Keratinocyte (primary cell): Measurements from ENCODE around the gene ZCWPW1. TPM values are rescaled to one million over a fixed set of nuclear protein-coding genes. Genes with fewer than 3 reads are reported as not detected.
"Not testable (repeated sequence)": the region's sequence is repeated elsewhere in the genome, so short reads cannot be mapped to it uniquely, and the experiment has no call there.

Experiments used
- DNase-seq: peaks from one replicate; pipeline ENCODE4 v3.0.0-alpha.2; 2011; ENCODE audit warnings: low read depth, missing footprints, low spot score
- FAIRE-seq: peaks from 2 replicates; lab custom pipeline; 2011; peaks lifted over from hg19 to GRCh38; lab: Jason Lieb, UNC
- H2AFZ ChIP-seq: 2 replicates; pipeline ENCODE4 v1.6.0; 2012; ENCODE audit warnings: low read length, control low read depth, inconsistent platforms; ENCODE audit not compliant: control insufficient read depth
- H3K27ac ChIP-seq: 2 replicates; pipeline ENCODE4 v1.5.1; 2011; ENCODE audit warnings: low read length; ENCODE audit not compliant: control insufficient read depth, insufficient read depth
- H3K27me3 ChIP-seq: 3 replicates; pipeline ENCODE4 v1.6.0; 2011; ENCODE audit warnings: low read length; ENCODE audit not compliant: control insufficient read depth, insufficient read depth; ENCODE audit errors: extremely low read depth
- H3K36me3 ChIP-seq, 2 experiments: 2 replicates in 1 of 2; 3 replicates in 1 of 2; pipeline ENCODE4 v1.5.1; 2011; ENCODE audit warnings: low read length in 2 of 2, mild to moderate bottlenecking in 1 of 2; ENCODE audit not compliant: control insufficient read depth in 2 of 2, insufficient read depth in 2 of 2; ENCODE audit errors: extremely low read depth in 1 of 2
- H3K4me1 ChIP-seq: 3 replicates; pipeline ENCODE4 v1.5.1; 2011; ENCODE audit warnings: low read length; ENCODE audit not compliant: control insufficient read depth, insufficient read depth; ENCODE audit errors: extremely low read depth
- H3K4me2 ChIP-seq: 3 replicates; pipeline ENCODE4 v1.6.0; 2011; ENCODE audit warnings: low read depth, low read length; ENCODE audit not compliant: control insufficient read depth, insufficient read depth; ENCODE audit errors: extremely low read depth
- H3K4me3 ChIP-seq, 3 experiments: fragments of 200-600 bp in 1 of 3; sonication (generic) in 1 of 3; 2 replicates in 2 of 3; 3 replicates in 1 of 3; pipeline ENCODE4 v1.5.1; 2011 to 2016; ENCODE audit warnings: low read length in 3 of 3, mild to moderate bottlenecking in 3 of 3, control low read depth in 2 of 3, inconsistent platforms in 1 of 3, low read depth in 1 of 3, mixed read lengths in 1 of 3, mixed run types in 1 of 3, moderate library complexity in 1 of 3; ENCODE audit not compliant: control insufficient read depth in 2 of 3, insufficient read depth in 2 of 3; ENCODE audit errors: extremely low read depth in 1 of 3
- H3K79me2 ChIP-seq: 2 replicates; pipeline ENCODE4 v1.6.0; 2012; ENCODE audit warnings: low read length; ENCODE audit not compliant: control insufficient read depth, insufficient read depth
- H3K9ac ChIP-seq: 3 replicates; pipeline ENCODE4 v1.6.0; 2011; ENCODE audit warnings: low read length; ENCODE audit not compliant: control insufficient read depth, insufficient read depth; ENCODE audit errors: extremely low read depth
- H3K9me1 ChIP-seq: 3 replicates; pipeline ENCODE4 v1.6.0; 2011; ENCODE audit warnings: low read length; ENCODE audit not compliant: control insufficient read depth, insufficient read depth; ENCODE audit errors: extremely low read depth
- H3K9me3 ChIP-seq: 2 replicates; pipeline ENCODE4 v1.5.1; 2012; ENCODE audit warnings: low read depth, low read length; ENCODE audit not compliant: control insufficient read depth
- H4K20me1 ChIP-seq: 3 replicates; pipeline ENCODE4 v1.6.0; 2011; ENCODE audit warnings: low read length; ENCODE audit not compliant: control insufficient read depth, insufficient read depth; ENCODE audit errors: extremely low read depth
- EZH2 ChIP-seq: IDR thresholded peaks from one replicate; pipeline ENCODE4 v1.6.1; 2012; ENCODE audit warnings: inconsistent platforms, mild to moderate bottlenecking, low read length, moderate library complexity
- dilution Hi-C: fragments of 300-500 bp; cut with MboI; formaldehyde crosslinking; loops from one replicate; pipeline ENCODE4 v1.7.0; 2020; ENCODE audit warnings: low sequenced_read_pairs; ENCODE audit not compliant: extremely low pct_ligation_motif_present
- polyA plus RNA-seq, 5 experiments: library from polyadenylated mRNA; depleted of rRNA in 3 of 5; stranded (reverse) in 3 of 5; stranded (forward) in 1 of 5; unstranded in 1 of 5; fragments of >200 nt; gene quantifications; 1 replicate in 1 of 5; 2 replicates in 3 of 5; 3 replicates in 1 of 5; pipeline versions ENCODE4 v1.2.1 to v1.2.3, GENCODE V29; 2011 to 2012; ENCODE audit warnings: missing spikeins in 2 of 5, low read depth in 1 of 5, low replicate concordance in 1 of 5
- TF ChIP-seq, protein P1 (sequence below), 3 experiments: IDR thresholded peaks in 1 of 3; conservative IDR thresholded peaks in 1 of 3; optimal IDR thresholded peaks in 1 of 3; 2 replicates in 2 of 3; 3 replicates in 1 of 3; pipeline versions ENCODE3 to v1.5.1; 2011; ENCODE audit warnings: low read length in 3 of 3, mild to moderate bottlenecking in 3 of 3, moderate library complexity in 2 of 3, control low read depth in 1 of 3, inconsistent platforms in 1 of 3; ENCODE audit not compliant: insufficient read depth in 2 of 3; ENCODE audit errors: extremely low read depth in 1 of 3

Gene ZCWPW1
- polyA plus RNA-seq, 1 donor (not counting 4 experiments of a cell fraction or from before 2014, with no cell fraction given) = 1.4 TPM

DNA sequence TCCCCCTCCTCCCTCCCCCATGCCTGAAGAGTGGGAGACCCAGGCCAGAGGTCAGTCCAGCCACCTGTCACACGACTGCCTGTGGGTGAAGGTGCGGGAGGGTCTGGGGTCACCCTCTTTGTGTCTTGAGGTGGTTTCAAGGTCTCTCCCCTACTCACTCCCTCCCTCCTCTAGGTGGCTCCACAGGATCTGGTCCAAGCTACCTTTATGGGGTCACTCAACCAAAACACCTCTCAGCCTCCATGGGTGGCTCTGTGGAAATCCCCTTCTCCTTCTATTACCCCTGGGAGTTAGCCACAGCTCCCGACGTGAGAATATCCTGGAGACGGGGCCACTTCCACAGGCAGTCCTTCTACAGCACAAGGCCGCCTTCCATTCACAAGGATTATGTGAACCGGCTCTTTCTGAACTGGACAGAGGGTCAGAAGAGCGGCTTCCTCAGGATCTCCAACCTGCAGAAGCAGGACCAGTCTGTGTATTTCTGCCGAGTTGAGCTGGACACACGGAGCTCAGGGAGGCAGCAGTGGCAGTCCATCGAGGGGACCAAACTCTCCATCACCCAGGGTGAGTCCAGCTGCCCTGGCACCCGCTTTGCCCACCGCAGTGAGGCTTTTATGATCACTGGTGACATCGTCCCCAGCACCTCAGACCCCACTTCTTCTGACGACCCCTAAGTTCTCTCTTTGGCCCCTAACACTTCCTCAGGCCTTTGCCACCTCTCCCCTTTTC is 54.5 kb downstream of the ZCWPW1 start:
- FAIRE-seq, H3K4me1 ChIP-seq, H3K27me3 ChIP-seq, H2AFZ ChIP-seq, H3K4me2 ChIP-seq, dilution Hi-C loops, H3K9me1 ChIP-seq, H3K27ac ChIP-seq, H4K20me1 ChIP-seq, H3K36me3 ChIP-seq, H3K9me3 ChIP-seq, H3K9ac ChIP-seq, H3K79me2 ChIP-seq, H3K4me3 ChIP-seq, DNase-seq: not testable (repeated sequence)
- TF ChIP-seq, protein P1, sequence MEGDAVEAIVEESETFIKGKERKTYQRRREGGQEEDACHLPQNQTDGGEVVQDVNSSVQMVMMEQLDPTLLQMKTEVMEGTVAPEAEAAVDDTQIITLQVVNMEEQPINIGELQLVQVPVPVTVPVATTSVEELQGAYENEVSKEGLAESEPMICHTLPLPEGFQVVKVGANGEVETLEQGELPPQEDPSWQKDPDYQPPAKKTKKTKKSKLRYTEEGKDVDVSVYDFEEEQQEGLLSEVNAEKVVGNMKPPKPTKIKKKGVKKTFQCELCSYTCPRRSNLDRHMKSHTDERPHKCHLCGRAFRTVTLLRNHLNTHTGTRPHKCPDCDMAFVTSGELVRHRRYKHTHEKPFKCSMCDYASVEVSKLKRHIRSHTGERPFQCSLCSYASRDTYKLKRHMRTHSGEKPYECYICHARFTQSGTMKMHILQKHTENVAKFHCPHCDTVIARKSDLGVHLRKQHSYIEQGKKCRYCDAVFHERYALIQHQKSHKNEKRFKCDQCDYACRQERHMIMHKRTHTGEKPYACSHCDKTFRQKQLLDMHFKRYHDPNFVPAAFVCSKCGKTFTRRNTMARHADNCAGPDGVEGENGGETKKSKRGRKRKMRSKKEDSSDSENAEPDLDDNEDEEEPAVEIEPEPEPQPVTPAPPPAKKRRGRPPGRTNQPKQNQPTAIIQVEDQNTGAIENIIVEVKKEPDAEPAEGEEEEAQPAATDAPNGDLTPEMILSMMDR (optimal IDR thresholded peaks at IDR 0.05 in 1 of 3, IDR thresholded peaks at IDR 0.05 in 1 of 3, conservative IDR thresholded peaks at IDR 0.05 in 1 of 3; ENCODE audit: extremely low read depth in 1 of 3, insufficient read depth in 2 of 3, low read length in 3 of 3) = peak in 1 of 3 experiments; percentile 4

DNA sequence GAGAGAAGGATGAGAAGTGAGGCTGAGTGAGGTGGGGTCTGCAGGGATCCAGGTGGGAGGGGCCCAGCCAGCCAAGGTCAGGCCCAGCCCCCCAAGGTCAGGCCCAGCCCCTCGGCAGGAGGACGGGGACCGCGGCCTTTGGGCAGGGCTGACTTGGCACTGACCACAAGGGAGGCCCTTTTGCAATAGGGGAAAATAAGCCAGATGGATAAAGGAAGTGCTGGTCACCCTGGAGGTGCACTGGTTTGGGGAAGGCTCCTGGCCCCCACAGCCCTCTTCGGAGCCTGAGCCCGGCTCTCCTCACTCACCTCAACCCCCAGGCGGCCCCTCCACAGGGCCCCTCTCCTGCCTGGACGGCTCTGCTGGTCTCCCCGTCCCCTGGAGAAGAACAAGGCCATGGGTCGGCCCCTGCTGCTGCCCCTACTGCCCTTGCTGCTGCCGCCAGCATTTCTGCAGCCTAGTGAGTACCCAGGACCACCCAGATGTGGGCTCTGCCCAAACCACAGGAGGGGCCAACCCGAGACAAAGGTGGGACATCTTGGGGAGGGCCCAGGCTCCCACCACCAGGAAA is 55.2 kb downstream of the ZCWPW1 start, which contains the start of gene PILRA:
Gene PILRA (plus strand): TSS at position 227 of the 571 bp plus-strand sequence. CDS start 170 bp downstream, at position 397.
- Histone ChIP-seq H3K4me3 (no peak within 1 kb of the TSS), H3K4me2 (no peak within 1 kb of the TSS)

More for the DNA sequence above, 55.2 kb downstream of the ZCWPW1 start, which contains the start of gene PILRA:
- Histone ChIP-seq H3K4me1 (peaks cover 4% of the 10 kb centered on the region), H4K20me1 (no peaks in the 10 kb centered on the region), H3K27ac (no peak within 1 kb of the TSS), H3K27me3 (no peaks in the 10 kb centered on the region), H3K9ac (no peak within 1 kb of the TSS), H3K79me2 (no peaks in the 10 kb centered on the region), H2AFZ (peak within 1 kb of the TSS; percentile 33), H3K36me3 (no peaks in the 10 kb centered on the region), H3K9me3 (no peaks in the 10 kb centered on the region), H3K9me1 (no peaks in the 10 kb centered on the region)
- FAIRE-seq = no peak
- dilution Hi-C loops = no loop called here
- TF ChIP-seq EZH2 = no peak
- TF ChIP-seq, protein P1 (optimal IDR thresholded peaks at IDR 0.05 in 1 of 3, IDR thresholded peaks at IDR 0.05 in 1 of 3, conservative IDR thresholded peaks at IDR 0.05 in 1 of 3; ENCODE audit: extremely low read depth in 1 of 3, insufficient read depth in 2 of 3, low read length in 3 of 3) = no peak
- no peak for DNase-seq
